HG02571 (cell line): ENCODE measurements around the gene ZNF74.

Experiments
- ATAC-seq: cut with Tn5 transposase; IDR thresholded peaks from one replicate; pipeline ENCODE4 v1.9.1; 2021; ENCODE audit warnings: mild to moderate bottlenecking, moderate library complexity; ENCODE audit not compliant: unreplicated experiment

The ZNF74 gene

GRCh38 chr22:20430720-20431510 lies 37.0 kb downstream of the ZNF74 start:
- ATAC-seq, result no peak

DNA sequence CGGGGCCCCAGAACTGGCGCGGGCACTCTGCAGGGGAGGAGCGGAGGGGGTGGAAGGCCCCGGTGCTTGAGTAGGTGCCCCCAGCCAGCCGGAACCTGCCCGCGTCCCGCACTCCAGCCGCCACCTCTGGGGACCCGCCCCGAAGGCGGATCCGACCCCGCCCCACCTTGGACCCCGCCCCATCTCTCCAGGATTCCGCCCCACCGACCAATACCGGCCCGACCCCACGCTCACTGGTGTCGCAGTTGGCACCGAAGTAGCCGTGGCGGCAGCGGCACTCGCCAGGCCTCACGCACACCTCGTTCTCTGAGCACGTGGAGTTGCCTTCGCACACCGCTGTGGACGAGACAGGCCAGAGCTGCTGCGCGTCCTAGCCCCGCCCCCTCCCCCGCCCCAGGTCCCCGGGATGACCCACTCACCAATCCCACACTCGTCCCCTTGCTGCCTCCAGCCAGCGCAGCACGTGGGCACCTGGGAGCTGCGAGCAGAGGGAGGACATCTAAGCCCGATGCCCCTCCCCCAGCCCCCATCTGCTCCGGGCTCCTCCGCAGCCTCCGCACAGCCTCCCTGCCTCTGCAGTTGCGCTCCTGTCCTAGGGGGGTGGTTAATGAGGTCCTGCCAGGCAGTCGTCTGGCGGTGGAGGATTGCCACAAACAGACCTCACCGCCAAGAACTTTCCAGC lies 37.7 kb downstream of the ZNF74 start:
- ATAC-seq, result no peak

DNA sequence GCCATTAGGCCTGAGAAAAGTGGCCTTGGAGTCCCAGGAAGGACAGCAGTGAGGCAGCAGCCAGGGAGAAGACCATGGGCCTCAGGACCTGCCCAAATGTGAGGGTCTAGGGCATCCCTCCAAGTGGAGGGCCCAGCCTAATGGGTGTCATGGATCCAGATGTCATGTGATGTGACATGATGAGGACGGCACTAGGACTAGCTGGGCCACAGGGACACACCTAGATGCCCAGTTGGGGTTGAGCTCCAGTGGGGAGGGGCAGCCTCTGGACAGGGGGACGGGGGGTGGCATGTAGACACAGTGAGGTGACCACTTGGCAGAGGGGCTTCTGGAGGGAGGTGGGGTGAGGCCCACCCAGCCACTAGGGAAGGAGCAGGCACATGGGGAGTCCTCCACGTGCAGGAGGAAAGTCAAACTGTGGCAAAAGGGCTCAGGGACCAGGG lies 38.3 kb downstream of the ZNF74 start:
- ATAC-seq, result no peak

GRCh38 chr22:20433191-20433590 lies 39.2 kb downstream of the ZNF74 start:
- no peak for ATAC-seq

GRCh38 chr22:20433686-20434241 lies 39.8 kb downstream of the ZNF74 start:
- no peak for ATAC-seq

- no peak for ATAC-seq
These were observed 40.4 kb downstream of the ZNF74 start for GRCh38 chr22:20434264-20434751.

GRCh38 chr22:20434773-20435172 lies 40.8 kb downstream of the ZNF74 start:
- no peak for ATAC-seq

DNA sequence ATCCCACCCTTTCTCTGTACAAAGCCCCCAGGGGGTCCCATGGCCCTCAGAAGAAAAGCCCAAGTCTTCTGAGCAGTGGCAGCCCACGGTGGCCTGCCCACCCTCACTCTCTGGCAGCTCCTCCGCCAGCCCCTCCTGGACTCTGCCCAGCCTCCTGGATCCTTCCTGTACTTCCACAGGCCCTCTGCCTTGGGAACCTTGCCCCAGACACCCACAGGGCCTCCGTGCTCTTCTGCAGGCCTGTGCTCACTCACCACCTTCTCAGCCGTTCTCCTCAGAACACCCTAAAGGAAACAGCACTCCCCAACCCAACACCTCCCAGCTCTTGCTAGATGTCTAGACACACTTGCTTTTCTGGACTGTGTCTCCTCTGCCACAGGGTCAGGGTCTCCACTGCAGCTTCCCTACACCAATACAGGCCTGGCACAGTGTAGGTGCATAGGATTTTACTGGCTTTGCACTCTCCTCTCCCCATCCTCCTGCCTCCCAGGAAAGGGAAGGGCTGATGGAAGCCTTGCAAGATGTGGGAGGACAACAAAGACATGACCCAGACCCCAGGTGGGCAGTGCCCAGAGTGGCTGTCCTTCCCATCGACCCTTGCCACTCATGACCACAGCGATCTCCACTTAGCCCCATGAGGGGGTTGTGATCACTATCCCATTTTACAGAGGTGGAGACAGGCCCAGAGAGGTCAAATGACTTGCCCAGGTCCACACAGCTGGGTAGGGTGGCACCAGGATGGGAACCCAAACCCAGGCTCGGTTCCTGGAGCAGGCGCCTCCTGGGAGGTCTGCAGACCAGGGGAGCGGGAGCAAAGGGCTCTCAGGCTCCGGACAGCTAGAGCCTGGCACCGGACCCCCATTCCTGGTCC lies 41.7 kb downstream of the ZNF74 start:
- no peak for ATAC-seq

DNA sequence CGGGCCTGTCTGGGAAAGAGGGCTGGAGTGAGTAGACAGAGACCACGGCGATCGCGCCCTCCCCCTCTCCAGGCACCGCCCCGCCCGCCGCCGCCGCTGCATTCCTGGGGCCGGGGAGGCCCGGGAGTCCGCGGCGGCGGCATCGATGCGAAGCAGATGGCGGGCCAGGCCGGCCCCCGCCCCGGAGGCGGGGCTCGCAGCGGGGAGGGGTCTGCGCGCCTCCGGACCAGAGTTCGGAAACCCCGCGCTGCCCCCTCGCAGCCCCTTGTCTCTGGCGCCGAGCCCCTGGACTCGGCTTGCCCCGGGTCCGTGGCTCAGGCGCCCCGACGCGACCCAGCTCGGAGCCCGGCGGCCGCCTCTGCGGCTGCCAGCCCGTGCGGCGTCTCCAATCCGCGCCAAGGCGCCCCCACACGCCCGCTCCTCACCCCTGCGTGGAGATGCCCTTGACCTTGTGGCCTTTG lies 42.4 kb downstream of the ZNF74 start:
- no peak for ATAC-seq

- no peak for ATAC-seq
These were observed 43.0 kb downstream of the ZNF74 start for GRCh38 chr22:20436768-20437612.

- no peak for ATAC-seq
These were observed 43.9 kb downstream of the ZNF74 start, which contains the start of gene SCARF2 for GRCh38 chr22:20437613-20438426. Gene SCARF2 (minus strand): TSS chr22:20437825. CDS start chr22:20437754, 71 bp downstream.

DNA sequence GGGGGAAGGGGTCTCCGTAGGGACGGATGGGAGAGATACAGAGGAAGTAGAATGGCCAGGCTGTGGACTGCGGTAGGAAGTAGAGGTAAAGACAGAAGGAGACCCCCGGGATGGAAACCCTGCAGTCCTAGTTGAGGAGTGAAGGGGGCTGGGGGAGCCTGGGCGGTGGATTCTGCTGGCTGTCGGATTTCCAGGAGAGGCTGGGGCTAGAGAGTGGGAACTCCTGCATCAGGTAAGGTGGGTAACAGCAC lies 44.4 kb downstream of the ZNF74 start:
- ATAC-seq, result no peak

- ATAC-seq, result no peak
These were observed 44.9 kb downstream of the ZNF74 start for GRCh38 chr22:20438678-20439492.

GRCh38 chr22:20439556-20439927 lies 45.6 kb downstream of the ZNF74 start:
- ATAC-seq, result no peak

DNA sequence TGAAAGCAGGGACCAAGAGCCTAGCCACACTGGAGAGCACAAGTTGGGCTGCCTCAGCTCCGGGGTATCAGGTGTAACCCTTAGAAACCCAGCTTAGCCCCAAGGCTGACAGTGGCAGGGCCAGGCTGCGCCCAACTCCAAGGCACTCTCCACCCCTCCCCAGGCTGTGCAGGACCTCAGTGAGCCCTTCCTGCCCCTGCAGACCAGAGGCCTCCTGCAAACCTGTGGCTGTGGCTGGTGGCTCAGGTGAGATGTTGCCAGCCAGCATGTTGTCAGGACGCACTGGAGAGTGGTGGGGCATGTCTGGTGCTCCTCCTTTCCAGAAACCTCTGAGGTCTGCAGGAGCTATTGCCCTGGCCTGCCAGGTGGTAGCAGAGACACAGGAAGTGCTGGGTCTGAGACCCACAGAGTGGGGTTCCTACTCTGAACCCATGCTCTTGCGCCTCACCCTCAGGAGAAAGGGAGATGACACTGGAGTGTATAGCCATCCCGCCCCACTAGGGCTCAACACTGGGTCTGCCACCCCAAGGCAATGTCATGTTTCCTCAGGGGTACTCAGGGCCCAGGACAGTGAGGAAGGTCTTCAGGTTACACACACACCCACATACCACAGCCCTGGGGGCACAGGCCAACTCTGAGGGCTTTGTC lies 46.1 kb downstream of the ZNF74 start:
- no peak for ATAC-seq

DNA sequence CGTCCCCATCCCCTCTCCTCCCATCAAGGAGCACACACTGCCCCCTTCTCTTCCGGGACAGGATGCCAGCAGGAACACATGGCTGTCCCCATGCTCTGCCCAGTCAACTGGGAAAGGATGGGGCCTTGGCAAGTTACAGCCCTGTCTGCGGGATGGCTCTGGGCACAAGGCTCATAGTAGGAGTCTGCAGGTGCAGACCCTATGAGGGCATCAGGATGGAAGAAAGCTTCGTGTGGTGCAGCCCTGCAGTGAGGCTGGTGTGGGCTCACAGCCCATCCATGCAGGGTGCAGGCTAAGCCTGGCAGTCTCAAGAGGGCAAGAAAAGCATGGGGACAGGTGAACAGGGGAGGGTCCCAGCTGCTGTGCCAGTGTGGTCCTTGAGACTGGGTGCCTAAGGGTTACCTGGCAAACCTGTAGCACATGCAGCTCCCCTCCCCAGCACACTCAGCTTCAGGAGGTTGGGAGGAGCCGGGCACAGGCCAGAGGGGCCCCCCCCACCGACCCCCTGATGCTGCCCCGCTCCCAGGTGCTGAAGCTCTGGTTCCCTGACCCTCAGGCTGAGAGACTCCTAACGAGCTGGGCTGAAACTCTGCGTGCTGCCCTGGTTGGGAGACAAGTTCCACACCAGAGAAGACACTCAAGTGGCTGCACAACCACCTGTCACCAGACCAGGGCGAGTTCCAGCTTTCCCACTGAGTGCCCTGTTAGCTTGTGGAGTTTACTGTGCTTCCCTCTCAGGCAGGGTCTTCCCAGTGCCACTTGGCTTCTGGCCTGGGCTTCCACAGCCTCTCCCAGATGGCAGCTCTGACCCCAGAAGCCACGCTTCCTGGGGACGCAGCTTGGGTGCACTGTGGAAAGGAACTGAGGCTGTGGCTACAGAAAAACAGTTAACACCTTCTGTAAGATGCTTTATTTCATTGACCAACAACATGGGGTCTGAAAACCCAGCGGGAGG lies 47.0 kb downstream of the ZNF74 start:
- no peak for ATAC-seq
